Measurements from ENCODE around the gene TRPM1.

- TF ChIP-seq POLR2A (IDR thresholded peaks at IDR 0.05; ENCODE audit: low read length) (no peak), GATA1 (IDR thresholded peaks at IDR 0.05; ENCODE audit: low read depth, low read length) (no peak)
Observed at GRCh38 chr15:31034152-31034551, 67.4 kb downstream of the TRPM1 start.

Measured in erythroblast (primary cell).